Mesothelial cell of epicardium (in vitro differentiated cells): ENCODE measurements around the gene UBE4A. TPM values are rescaled to one million over a fixed set of nuclear protein-coding genes. Genes with fewer than 3 reads are reported as not detected.

Experiments
- DNase-seq, 2 experiments: peaks; one replicate each; pipeline ENCODE4 v3.0.0; 2021; ENCODE audit warnings: low spot score in 2 of 2; ENCODE audit not compliant: unreplicated experiment in 2 of 2
- H3K27ac Mint-ChIP-seq: 2 replicates; pipeline ENCODE4 v1.8.0; 2021; ENCODE audit warnings: mixed read lengths
- H3K27me3 Mint-ChIP-seq: 2 replicates; pipeline ENCODE4 v1.8.0; 2021; ENCODE audit warnings: low read depth, mixed read lengths
- H3K36me3 Mint-ChIP-seq: 2 replicates; pipeline ENCODE4 v1.8.0; 2021; ENCODE audit warnings: mixed read lengths
- H3K4me1 Mint-ChIP-seq: 2 replicates; pipeline ENCODE4 v1.8.0; 2021; ENCODE audit warnings: mixed read lengths
- H3K4me3 Mint-ChIP-seq: 2 replicates; pipeline ENCODE4 v1.8.0; 2021; ENCODE audit warnings: mild to moderate bottlenecking, moderate library complexity, mixed read lengths
- H3K9me3 Mint-ChIP-seq: 2 replicates; pipeline ENCODE4 v1.8.0; 2021; ENCODE audit warnings: mixed read lengths
- total RNA-seq: library from RNA; stranded (reverse); gene quantifications from 3 replicates; pipeline ENCODE4 v1.2.1, GENCODE V29; 2021
- TF ChIP-seq, protein P1 (sequence below): fragments of 200-600 bp; sonication (generic); IDR thresholded peaks from one replicate; pipeline ENCODE4 v1.5.0; 2021; ENCODE audit warnings: antibody characterized with exemption; ENCODE audit not compliant: unreplicated experiment

The UBE4A gene
- total RNA-seq, 1 donor from 2014 or later, result 40.5 TPM

DNA sequence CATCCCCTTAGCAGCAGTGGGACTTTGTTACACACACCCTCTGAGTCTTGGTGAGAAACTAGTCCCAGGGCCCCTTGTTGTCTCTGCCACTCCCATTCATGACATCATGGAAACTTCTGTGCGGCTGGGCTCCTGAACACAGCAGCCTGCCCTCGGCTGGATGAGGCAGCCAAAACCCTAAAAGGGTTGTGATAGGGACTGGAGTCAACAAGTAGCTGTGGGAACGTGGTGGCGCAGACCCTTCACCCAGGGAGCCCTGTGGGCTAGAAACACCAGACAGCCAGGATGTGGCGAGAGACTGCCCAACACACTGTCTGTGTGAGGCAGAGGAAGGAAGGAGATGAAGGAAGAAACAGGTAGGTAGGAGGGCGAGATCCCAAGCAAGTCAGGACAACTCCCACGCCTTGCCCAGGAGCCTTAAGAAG, 20.8 kb upstream of the UBE4A start:
- TF ChIP-seq, protein P1, sequence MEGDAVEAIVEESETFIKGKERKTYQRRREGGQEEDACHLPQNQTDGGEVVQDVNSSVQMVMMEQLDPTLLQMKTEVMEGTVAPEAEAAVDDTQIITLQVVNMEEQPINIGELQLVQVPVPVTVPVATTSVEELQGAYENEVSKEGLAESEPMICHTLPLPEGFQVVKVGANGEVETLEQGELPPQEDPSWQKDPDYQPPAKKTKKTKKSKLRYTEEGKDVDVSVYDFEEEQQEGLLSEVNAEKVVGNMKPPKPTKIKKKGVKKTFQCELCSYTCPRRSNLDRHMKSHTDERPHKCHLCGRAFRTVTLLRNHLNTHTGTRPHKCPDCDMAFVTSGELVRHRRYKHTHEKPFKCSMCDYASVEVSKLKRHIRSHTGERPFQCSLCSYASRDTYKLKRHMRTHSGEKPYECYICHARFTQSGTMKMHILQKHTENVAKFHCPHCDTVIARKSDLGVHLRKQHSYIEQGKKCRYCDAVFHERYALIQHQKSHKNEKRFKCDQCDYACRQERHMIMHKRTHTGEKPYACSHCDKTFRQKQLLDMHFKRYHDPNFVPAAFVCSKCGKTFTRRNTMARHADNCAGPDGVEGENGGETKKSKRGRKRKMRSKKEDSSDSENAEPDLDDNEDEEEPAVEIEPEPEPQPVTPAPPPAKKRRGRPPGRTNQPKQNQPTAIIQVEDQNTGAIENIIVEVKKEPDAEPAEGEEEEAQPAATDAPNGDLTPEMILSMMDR, result no peak
- Mint-ChIP-seq H3K4me3 (no peak overlapping the region), H3K36me3 (no peaks in the 10 kb centered on the region), H3K27me3 (peaks cover 56% of the 10 kb centered on the region), H3K9me3 (no peaks in the 10 kb centered on the region), H3K27ac (no peak overlapping the region), H3K4me1 (no peaks in the 10 kb centered on the region)
- DNase-seq, result no peak

DNA sequence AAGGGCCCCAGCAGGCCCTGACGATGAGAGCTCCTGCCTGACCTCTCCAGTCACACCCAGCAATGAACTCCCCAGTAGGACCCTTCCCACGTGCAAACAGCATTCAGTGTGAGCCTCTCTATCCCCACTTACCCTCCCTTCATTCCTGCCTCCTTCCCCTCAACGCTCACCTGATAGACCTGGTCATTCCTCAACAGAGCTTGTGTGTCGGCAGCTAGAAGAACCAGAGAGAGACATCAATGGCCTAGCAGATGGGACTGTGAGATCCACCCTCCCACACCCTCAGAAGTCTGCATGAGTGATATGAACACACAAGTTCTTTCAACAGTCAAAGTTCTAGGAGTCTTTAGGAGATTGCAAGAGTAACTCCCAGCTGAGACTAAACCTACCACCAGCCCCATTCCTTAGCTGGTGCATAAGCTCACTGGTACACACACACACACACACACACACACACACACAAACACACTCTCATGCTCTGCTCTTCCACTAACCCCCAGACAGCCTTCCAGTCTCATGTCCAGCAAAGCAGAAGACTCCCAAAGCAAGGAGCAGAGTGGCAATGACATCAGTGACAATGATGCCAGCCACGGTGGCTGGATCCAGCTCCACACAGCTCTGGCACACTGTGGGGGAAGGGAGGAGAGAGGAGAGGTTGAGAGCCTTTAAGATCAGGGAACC, 20.0 kb upstream of the UBE4A start:
- Mint-ChIP-seq H3K27ac (no peak overlapping the region), H3K4me3 (no peak overlapping the region), H3K27me3 (peaks cover 62% of the 10 kb centered on the region), H3K9me3 (no peaks in the 10 kb centered on the region), H3K36me3 (no peaks in the 10 kb centered on the region), H3K4me1 (no peaks in the 10 kb centered on the region)
- TF ChIP-seq, protein P1, result no peak
- DNase-seq, result no peak

DNA sequence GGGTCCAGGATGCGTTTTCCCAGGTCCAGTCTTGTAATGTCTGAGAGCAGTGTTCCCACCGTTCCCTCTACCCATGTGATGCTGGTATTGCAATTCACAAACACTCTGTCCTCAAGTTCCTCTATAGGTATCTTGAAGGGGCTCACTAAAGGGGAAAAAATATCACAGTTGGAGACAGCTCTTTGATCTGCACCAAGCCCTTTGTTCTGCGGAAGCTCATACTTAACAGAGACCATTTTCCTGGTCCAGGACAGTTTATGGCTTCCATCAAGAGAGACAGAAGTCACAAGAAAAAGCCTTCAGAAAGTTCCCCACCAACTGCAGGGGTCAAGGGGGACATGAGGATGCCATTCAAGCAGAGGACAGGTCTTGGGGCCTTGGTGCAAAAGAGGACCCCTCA, 19.0 kb upstream of the UBE4A start:
- TF ChIP-seq, protein P1, result no peak
- Mint-ChIP-seq H3K4me1 (no peaks in the 10 kb centered on the region), H3K27ac (no peak overlapping the region), H3K4me3 (no peak overlapping the region), H3K27me3 (peaks cover 65% of the 10 kb centered on the region), H3K9me3 (no peaks in the 10 kb centered on the region), H3K36me3 (no peaks in the 10 kb centered on the region)
- DNase-seq, result no peak

DNA sequence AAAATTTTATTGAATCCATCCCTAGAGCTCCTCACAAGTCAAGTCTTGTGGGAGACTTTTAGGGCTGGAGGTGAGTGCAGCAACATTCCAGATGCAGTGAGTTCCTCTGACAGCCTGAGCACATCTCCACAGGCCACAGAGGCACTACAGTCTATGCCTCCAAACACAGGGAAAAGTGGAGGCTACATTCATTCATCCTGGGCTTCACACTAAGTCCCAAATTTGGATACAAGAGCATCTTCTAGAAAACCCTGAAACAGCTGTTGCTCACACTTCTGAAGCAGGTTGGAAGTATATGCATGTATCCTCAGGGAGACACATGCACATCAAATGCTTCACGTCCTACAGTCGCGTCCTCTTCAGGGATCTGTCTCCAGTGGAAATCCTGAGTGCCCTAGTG, 18.1 kb upstream of the UBE4A start:
- TF ChIP-seq, protein P1, result no peak
- peaks cover 70% of the 10 kb centered on the region for H3K27me3 Mint-ChIP-seq
- no peak overlapping the region for H3K4me3 Mint-ChIP-seq
- H3K27ac Mint-ChIP-seq, result no peak overlapping the region
- no peaks in the 10 kb centered on the region for H3K4me1 Mint-ChIP-seq
- H3K9me3 Mint-ChIP-seq, result no peaks in the 10 kb centered on the region
- H3K36me3 Mint-ChIP-seq, result no peaks in the 10 kb centered on the region
- DNase-seq, result no peak

DNA sequence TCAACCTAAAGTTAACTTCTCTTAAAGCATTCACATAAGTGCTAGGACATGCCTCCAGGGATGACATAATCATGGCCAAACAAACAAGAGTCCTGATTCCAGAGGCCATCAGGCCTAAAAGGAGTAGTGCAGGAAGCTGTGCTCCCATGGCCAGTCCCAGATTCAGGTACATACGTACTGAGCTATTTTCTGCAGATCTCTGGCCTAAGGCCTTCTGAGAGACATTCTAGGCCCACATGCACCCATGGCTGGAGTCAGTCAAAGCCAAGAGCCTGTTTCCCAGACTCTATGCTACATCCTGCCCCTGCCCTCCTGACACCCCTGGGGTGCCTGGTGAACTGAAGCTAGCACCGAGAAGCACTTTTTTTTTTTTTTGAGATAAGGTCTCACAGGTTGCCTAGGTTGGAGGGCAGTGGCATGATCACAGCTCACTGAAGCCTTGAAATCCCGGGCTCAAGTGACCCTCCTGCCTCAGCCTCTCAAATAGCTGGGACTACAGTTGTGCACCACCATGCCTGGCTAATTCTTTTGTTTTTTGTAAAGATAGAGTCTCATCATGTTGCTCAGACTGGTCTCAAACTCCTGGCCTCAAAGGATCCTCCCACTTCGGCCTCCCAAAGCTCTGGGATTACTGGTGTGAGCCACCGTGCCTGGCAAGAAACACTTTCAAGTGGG, 17.4 kb upstream of the UBE4A start:
- no peak overlapping the region for H3K4me3 Mint-ChIP-seq

More for the DNA sequence above, 17.4 kb upstream of the UBE4A start:
- H3K27ac Mint-ChIP-seq, result no peak overlapping the region
- TF ChIP-seq, protein P1, result no peak
- H3K9me3 Mint-ChIP-seq, result no peaks in the 10 kb centered on the region
- H3K4me1 Mint-ChIP-seq, result no peaks in the 10 kb centered on the region
- peaks cover 71% of the 10 kb centered on the region for H3K27me3 Mint-ChIP-seq
- no peaks in the 10 kb centered on the region for H3K36me3 Mint-ChIP-seq
- DNase-seq, result no peak
